Umbilical cord (tissue), 2 donors: Measurements from ENCODE around the gene KDM4E. TPM values are rescaled to one million over a fixed set of nuclear protein-coding genes. Genes with fewer than 3 reads are reported as not detected.
A peak's percentile ranks its signal among the peaks of the same experiment; 100 is the strongest.
"Not testable (repeated sequence)": the region's sequence is repeated elsewhere in the genome, so short reads cannot be mapped to it uniquely, and the experiment has no call there.

Experiments used
- DNase-seq: peaks from one replicate; pipeline ENCODE4 v3.0.0-alpha.2; 2015; ENCODE audit warnings: low spot score
- total RNA-seq: library from RNA; depleted of rRNA; stranded (reverse); fragments of >200 nt; gene quantifications from one replicate; pipeline ENCODE4 v1.2.3, GENCODE V29; 2014; ENCODE audit warnings: low replicate concordance; ENCODE audit not compliant: insufficient read depth

Gene KDM4E
- total RNA-seq, result 4.6 TPM

DNA sequence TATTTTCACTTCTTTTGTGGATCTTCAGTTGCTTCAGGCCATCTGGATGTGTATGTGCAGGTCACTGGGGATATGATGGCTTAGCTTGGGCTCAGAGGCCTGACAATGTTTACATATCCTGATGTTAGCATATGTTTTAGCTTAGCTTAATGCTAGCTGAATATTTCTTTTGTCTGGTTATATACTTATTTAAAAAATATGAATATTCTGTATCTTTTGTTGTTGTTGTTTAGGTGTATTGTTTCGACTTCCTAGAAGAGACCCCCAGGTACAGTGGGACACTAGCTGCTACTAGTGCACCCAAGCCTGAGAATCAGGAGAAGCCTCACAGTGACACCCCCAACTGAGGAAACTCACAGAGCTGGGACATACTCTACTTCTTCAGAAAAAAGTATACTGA, at the start of gene KDM4E:
TSS of gene KDM4E (plus strand) at position 301 of the 400 bp plus-strand sequence. CDS start 300 bp downstream, outside the sequence.
- DNase-seq, result no peak

DNA sequence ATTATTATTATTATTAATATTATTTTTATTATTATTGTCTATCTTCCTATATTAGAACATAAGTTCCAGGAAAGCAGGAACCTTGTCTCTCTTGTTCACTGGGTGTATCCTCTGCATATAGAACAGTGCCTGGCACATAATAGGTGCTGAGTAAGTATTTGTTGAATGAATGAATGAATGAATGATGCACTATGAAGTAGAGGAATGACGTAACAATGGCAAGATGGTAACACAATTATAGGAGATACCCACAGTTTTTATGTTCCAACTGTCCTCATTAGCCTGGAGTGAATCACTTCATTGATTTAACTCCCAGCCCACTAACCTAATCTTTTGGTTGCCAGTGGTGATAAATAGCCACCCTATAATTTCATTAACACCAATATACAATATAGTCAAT, 49.5 kb upstream of the KDM4E start:
- DNase-seq, result no peak

DNA sequence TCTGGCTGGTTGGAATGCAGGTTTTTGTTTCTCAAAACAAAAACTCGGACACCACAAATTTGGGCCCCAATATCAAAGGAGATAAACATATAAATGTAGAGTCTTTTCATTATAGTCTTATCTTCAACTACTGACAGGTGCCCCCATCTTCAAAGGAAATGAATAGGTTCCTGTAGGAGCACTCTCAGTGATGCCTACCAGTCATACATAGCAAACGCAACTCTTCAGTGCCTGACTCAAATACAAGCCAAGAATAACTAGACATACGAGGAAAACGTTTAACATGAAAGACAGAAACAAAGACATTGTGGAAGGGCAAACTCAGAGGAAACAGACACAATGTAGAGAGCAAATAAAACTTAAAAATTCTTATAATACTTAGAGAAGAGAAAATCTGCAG, 37.7 kb upstream of the KDM4E start:
- no peak for DNase-seq

DNA sequence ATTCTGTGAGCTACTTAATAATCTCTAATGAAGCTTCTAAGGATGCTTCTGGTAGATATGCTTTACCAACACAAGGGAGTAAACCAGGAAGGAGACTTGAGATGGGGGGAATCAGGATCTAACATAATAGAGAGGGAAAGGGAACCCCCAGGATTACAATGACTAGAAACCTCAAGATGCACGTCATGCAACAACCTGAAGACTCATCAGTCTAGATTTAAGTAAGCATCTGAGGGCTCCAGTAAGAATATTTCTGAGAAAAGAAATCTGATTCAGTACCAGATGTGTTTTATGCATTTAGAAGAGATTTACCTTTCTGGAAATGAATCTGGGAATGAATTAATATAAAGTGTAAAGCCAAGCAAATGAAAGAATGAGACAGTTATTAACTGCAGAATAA, 36.3 kb upstream of the KDM4E start:
- DNase-seq, result no peak

DNA sequence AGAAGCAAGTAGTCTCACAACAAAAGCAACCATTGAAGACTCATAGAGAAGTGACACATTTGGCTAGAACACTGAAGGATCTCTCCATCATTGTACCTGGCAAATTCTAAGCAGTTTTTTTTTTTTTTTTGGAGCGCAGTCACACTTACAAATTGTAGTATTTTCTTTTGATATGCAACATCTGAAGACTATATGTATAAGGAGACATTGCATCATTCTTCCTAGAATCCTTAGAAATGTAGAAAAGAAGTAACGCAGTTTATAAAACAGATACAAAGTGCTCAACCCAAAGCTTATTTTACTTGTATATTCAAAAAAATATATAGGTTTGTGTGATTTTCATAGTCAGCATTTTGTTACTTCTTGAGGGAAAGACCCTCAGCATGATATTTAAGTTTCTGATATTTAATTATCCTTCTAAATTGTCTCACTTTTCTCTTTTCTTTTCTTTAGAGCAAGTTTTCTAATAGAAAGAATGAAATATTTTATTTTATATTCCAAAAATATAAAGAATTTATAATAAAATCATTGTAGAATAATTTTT, 31.6 kb upstream of the KDM4E start:
- no peak for DNase-seq

DNA sequence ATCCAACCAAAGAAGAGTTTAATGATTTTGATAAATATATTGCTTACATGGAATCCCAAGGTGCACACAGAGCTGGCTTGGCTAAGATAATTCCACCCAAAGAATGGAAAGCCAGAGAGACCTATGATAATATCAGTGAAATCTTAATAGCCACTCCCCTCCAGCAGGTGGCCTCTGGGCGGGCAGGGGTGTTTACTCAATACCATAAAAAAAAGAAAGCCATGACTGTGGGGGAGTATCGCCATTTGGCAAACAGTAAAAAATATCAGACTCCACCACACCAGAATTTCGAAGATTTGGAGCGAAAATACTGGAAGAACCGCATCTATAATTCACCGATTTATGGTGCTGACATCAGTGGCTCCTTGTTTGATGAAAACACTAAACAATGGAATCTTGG, 27.6 kb upstream of the KDM4E start:
- no peak for DNase-seq

DNA sequence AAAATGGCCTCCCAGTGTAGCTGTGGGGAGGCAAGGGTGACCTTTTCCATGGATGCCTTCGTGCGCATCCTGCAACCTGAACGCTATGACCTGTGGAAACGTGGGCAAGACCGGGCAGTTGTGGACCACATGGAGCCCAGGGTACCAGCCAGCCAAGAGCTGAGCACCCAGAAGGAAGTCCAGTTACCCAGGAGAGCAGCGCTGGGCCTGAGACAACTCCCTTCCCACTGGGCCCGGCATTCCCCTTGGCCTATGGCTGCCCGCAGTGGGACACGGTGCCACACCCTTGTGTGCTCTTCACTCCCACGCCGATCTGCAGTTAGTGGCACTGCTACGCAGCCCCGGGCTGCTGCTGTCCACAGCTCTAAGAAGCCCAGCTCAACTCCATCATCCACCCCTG, 26.8 kb upstream of the KDM4E start:
- no peak for DNase-seq

DNA sequence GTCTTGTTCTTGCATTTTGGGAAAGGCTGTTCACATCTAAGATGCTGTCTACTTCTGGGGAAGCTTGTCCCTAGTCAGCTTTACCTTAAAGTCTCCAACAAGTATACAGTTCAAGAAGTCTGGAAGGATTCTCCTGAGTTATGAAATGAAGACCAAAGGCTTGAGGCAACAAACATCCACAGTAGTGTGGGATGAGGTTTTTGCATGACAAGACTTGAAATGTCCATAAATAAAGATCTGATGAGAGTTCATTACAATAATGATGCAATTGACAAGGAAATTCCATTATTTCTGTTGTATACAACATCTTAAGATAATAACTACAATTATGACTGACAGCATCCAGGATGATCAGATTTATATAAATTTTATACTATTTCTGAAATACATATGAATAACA, 21.3 kb upstream of the KDM4E start:
- DNase-seq, result no peak

DNA sequence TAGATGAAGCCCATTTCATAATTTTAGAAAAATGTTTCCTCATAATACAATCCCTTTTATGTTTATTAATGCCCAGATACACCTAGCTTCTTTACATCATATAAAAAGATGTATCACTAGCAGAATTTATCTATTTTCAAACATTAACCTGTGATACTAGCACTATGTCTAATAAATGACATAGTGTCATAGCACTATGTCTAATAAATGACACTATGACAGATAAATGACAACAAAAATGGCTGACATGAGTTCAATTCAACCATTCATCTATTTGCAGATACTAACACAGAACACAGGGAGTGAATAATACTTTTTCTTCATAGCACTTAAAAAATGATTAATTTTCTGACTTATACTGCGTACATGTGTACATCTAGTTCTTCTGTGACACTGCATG, 19.4 kb upstream of the KDM4E start:
- no peak for DNase-seq

DNA sequence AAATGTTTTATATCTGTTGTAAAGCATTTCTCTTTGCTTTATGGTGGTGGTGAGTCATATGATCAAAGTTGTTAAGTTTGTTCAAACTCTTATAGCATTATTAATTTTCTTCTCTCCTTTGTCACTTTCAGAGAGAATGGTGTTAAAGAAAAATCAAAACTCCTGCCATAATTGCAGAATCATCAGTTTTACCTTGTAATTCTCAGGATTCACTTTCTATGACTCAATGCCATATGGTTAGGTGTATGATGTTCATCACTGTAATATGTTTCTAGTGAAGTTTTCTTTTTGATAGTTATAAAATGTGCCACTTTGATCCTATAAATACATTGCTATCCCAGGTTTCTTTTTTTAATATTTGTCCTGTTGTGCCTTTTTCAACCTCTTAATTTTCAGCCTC, 13.7 kb upstream of the KDM4E start:
- DNase-seq, result no peak

DNA sequence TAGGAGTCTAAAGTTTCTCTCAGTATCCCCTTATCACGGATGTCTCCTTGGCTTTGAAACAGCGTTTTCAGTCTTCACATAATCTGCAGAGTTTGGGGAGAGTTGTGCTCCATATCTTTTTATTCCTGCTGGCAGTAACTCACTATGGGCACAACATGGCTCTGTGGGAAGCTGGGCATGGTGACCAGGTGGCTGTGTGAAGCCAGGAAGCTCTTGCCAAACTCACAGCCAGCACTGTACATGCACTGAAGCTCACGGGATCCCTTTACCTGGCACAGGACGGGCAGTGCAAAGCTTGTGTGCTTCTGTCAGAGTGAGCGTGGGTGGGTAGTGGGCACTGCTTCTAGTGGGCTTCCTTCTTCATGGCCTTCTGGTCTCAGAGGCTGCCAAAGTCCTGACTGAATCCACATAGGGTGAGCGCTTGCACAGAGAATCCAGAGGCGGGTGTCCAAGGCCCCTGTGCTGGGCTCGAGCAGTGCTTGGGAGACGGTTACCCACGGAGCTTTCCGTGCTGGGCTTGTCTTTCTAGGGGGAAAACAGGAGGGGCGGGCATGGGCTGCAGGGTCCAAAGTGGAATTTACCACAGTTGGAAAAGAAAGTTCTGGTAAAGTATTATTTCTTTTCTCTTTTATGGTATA, 10.8 kb upstream of the KDM4E start:
- no peak for DNase-seq

DNA sequence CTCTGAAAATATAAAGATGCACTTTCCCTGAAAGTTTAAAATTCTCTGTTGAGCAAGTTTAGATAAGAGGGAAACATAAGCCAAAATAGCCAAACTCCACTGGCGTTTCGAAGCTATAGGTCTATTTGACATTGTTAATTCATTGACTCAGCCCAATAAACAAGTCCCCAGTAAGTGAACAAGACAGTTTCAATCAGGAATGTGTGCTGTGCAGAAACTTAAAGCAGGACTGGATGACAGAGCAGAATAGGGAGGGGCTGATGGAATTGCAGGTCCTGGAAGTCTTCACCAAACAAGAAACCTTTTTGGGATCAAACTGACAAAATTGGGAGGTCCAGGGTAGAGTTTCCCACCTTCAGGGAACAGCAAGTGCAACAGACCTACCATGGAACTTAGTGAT, 8.9 kb upstream of the KDM4E start:
- no peak for DNase-seq

DNA sequence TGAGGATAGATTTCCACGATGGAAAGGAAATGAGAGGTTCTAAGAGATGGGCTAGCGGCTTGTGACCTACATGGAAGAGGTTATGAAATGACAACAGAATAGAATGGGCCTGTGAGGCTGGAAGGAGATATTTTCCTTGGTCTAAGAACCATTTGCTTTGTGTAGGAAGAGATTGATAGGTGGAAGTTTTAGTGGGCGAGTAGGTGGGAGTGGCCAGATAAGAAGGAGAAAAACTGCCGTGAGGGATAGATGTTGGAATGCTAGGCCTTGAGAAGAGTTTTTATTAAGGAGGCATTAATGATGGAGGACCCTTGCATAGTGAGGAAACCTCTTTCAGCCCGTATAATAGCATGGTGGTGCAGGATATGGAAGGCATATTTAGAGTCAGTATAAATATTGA, 3.6 kb upstream of the KDM4E start:
- DNase-seq, result not testable (repeated sequence)

DNA sequence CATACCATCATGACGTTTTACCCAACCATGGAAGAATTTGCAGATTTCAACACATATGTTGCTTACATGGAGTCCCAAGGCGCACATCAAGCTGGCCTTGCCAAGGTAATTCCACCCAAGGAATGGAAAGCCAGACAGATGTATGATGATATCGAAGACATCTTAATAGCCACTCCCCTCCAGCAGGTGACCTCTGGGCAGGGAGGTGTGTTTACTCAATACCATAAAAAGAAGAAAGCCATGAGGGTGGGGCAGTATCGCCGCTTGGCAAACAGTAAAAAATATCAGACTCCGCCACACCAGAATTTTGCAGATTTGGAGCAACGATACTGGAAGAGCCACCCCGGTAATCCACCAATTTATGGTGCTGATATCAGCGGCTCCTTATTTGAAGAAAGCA, 536 bp downstream of the KDM4E start:
- DNase-seq, result not testable (repeated sequence)

DNA sequence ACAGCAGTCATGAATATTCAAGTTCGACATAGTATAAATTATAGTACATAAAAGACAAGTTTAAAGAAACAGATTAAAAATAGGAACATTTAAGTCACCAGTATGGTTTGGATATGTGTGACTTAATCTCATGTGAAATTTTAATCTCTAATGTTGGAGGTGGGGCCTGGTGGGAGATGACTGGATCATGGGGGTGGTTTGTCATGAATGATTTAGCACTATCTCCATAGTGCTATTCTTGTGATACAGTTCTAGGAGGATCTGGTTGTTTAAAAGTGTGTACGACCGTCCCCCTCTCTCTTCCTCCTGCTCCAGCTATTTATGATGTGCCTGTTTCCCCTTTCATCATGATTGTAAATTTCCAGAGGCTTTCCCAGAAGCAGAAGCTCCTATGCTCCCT, 3.3 kb downstream of the KDM4E start:
- no peak for DNase-seq

DNA sequence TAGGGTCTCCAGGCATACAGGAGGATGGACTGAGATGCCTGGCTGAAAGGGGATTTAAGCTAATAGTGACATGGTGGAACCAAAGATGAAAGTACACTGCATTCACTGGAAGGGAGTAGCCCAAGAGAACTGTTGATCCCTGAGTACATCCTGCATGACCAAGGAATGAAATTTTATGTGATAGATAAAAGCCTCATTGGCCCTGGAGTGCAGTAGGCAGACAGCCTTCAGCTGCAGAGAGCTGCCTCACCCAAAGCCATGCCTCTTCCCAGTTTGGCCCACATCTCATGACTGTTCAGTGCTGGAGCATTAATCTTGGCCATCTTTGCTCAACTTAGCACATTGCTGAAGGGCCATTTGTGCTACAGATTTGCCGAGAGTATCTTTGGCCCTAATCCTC, 8.0 kb downstream of the KDM4E start:
- DNase-seq, result no peak

DNA sequence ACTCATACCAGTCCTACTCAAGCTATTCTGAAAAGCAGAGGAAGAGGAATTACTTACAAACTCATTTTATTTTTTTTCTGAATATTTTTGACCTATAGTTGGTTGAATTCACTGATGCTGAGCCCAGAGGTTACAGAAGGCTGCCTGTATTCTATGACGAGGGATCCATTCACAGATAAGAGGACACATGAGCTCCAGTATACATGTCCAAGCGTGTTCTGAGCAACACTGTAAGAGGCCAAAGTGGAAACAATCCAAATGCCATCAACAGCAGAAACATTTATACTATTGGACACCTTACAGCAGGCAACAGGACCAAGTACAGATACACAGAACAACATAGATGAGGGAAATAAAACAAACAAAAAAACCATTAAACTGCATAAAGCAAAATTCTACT, 10.3 kb downstream of the KDM4E start:
- DNase-seq, result peak; percentile 33

DNA sequence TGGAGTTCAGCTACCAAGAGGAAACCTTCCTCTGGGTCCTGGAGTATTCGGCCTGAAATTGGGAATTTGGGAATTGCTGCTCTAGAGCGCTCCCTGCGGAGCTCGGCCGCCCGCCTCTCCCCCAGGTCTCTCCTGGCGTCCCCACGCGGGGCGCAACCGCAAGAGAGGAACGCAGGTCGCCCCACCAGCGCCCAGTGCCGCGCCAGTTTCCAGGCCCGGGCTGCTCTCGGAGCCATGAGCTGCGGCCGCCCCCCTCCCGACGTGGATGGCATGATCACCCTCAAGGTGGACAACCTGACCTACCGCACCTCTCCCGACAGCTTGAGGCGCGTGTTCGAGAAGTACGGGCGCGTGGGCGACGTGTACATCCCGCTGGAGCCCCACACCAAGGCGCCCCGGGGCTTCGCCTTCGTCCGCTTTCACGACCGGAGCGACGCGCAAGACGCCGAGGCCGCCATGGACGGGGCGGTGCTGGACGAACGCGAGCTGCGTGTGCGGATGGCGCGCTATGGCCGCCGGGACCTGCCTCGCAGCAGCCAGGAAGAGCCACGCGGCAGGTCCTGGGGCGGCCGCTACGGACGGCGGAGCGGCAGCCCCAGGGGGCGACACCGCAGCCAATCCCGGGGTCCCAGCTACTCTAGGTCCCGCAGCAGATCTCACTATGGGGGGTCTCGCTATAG, 12.4 kb downstream of the KDM4E start:
- not testable (repeated sequence) for DNase-seq

DNA sequence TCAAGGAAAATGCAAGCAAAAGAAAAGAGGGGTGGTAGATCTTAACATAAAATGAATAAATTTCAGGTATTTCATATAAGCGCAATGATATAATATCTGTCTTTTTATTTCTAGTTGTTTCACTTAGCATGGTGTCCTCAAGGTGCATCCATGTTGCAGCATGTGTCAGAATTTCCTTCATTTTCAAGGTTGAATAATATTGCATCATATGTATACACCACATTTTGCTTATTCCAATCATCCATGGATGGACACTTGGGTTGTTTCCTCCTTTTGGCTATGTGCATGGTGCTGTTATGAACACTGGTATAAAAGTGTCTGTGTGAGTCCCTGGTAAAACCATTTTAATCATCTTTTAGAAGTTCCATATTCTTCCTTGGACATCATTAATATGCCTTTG, 17.2 kb downstream of the KDM4E start:
- DNase-seq, result no peak

DNA sequence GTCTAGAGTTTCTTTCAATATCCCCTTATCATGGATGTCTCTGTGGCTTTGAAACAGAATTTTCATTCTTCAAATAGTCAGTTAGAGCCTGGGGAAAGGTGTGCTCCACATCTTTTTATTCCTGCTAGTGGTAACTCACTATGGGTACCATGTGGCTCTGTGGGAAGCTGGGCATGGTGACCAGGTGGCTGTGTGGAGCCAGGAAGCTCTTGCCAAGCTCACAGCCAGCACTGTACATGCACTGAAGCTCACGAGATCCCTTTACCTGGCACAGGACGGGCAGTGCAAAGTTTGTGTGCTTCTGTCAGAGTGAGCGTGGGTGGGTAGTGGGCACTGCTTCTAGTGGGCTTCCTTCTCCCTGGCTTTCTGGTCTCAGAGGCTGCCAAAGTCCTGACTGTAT, 17.8 kb downstream of the KDM4E start:
- no peak for DNase-seq

DNA sequence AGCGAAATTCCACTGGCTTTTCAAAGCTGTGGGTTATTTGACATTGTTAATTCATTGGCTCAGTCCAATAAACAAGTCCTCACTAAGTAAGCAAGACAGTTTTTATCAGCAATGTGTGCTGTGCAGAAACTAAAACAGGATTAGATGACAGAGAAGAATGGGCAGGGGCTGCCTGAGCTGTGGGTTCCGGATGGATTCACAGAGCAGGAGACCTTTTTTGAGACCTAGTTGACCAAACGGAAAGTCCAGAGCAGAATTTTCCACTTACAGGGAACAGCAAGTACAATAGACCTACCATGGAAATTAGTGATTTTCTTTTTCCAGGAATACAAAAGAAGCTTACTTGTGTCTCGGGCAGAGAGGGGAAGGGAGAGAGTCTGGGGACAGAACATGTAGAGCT, 19.0 kb downstream of the KDM4E start:
- no peak for DNase-seq

DNA sequence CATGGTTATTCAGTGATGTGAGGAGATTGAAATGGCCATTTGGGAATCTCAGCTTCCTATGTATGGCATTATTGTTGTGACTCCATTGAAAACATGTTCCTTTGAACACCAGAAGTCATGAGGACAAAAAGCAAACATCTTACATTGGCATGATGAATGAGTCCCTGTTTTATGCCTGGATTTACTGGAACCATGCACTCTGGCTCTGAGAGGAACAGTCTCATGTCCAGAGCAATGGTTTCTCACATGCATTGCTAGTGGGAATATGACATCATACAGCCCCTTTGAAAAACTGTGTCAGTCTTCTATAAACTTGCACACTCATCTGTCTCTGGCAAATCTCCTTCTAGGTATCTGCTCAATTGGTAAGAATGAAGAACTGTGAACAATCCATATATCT, 20.8 kb downstream of the KDM4E start:
- no peak for DNase-seq

DNA sequence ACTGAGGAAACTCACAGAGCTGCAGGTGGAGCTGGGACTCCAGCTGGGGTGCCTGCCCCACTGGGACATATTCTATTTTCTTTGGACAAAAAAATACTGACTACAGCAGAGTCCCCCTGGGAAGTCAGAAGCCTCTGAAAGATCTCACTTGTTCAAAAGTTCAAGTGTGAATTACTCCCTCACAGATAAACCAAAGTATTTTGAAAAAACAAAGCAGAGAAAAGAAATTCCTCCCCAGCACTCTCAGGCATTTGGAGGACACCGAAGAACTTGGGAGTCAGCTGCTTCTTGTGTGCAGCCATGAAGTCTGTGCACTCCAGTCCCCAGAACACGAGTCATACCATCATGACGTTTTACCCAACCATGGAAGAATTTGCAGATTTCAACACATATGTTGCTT, 24.1 kb downstream of the KDM4E start, which contains the start of gene KDM4F:
TSS of gene KDM4F (plus strand) at position 301 of the 400 bp plus-strand sequence.
- not testable (repeated sequence) for DNase-seq
